MM.1S (cell line): Measurements from ENCODE around the gene TMEM221.

Source experiments
- DNase-seq: peaks from one replicate; pipeline ENCODE4 v3.0.0-alpha.2; 2015
- H2AFZ ChIP-seq: fragments of 300-600 bp; sonication (generic); 2 replicates; pipeline ENCODE4 v1.6.0; 2016; ENCODE audit warnings: antibody characterized with exemption, low read length
- H3F3A ChIP-seq: fragments of 300-600 bp; sonication (generic); 2 replicates; pipeline ENCODE4 v1.6.1; 2016; ENCODE audit warnings: mild to moderate bottlenecking, antibody characterized with exemption, low read length, moderate library complexity, mixed read lengths; ENCODE audit not compliant: insufficient read depth
- H3K27ac ChIP-seq: fragments of 300-600 bp; sonication (generic); 2 replicates; pipeline ENCODE4 v1.5.1; 2016; ENCODE audit warnings: mild to moderate bottlenecking, low read length
- H3K27me3 ChIP-seq: fragments of 300-600 bp; sonication (generic); replicated peaks from 2 replicates; pipeline ENCODE4 v1.6.0; 2016; ENCODE audit warnings: low read length; ENCODE audit not compliant: insufficient read depth
- H3K36me3 ChIP-seq: fragments of 300-600 bp; sonication (generic); replicated peaks from 2 replicates; pipeline ENCODE4 v1.6.1; 2016; ENCODE audit warnings: mild to moderate bottlenecking, low read length, mixed read lengths; ENCODE audit not compliant: insufficient read depth
- H3K4me1 ChIP-seq: fragments of 300-600 bp; sonication (generic); 2 replicates; pipeline ENCODE4 v1.6.1; 2016; ENCODE audit warnings: low read length, mixed read lengths
- H3K4me2 ChIP-seq: fragments of 300-600 bp; sonication (generic); 2 replicates; pipeline ENCODE4 v1.6.0; 2016; ENCODE audit warnings: low read depth, low read length
- H3K4me3 ChIP-seq: fragments of 300-600 bp; sonication (generic); 2 replicates; pipeline ENCODE4 v1.5.1; 2016; ENCODE audit warnings: low read length, mixed read lengths
- H3K79me2 ChIP-seq: fragments of 300-600 bp; sonication (generic); 2 replicates; pipeline ENCODE4 v1.6.1; 2016; ENCODE audit warnings: mixed run types, low read length, mixed read lengths
- H3K9ac ChIP-seq: fragments of 300-600 bp; sonication (generic); 2 replicates; pipeline ENCODE4 v1.6.1; 2016; ENCODE audit warnings: low read length, mixed read lengths
- H3K9me2 ChIP-seq: fragments of 300-600 bp; sonication (generic); replicated peaks from 2 replicates; pipeline ENCODE4 v1.6.1; 2016; ENCODE audit warnings: mild to moderate bottlenecking, low read length, mixed read lengths; ENCODE audit not compliant: insufficient read depth
- H3K9me3 ChIP-seq: fragments of 300-600 bp; sonication (generic); replicated peaks from 2 replicates; pipeline ENCODE4 v1.6.1; 2016; ENCODE audit warnings: mild to moderate bottlenecking, low read length, mixed read lengths; ENCODE audit not compliant: insufficient read depth
- H4K20me1 ChIP-seq: fragments of 300-600 bp; sonication (generic); 2 replicates; pipeline ENCODE4 v1.6.1; 2016; ENCODE audit warnings: mild to moderate bottlenecking, low read length, moderate library complexity, mixed read lengths; ENCODE audit not compliant: insufficient read depth
- EZH2 ChIP-seq: fragments of 300-600 bp; sonication (generic); optimal IDR thresholded peaks from 2 replicates; pipeline ENCODE3; 2017; ENCODE audit warnings: low read depth, mild to moderate bottlenecking, antibody characterized with exemption, low read length, mixed read lengths
- EZH2phosphoT487 ChIP-seq: fragments of 300-600 bp; sonication (generic); IDR thresholded peaks from 2 replicates; pipeline ENCODE4 v1.6.1; 2018; ENCODE audit warnings: antibody characterized with exemption, low read length
- TF ChIP-seq, protein P1 (sequence below): fragments of 300-600 bp; sonication (generic); IDR thresholded peaks from 2 replicates; pipeline ENCODE4 v1.5.1; 2016; ENCODE audit warnings: antibody characterized with exemption, low read length, mixed read lengths

TMEM221 gene

DNA sequence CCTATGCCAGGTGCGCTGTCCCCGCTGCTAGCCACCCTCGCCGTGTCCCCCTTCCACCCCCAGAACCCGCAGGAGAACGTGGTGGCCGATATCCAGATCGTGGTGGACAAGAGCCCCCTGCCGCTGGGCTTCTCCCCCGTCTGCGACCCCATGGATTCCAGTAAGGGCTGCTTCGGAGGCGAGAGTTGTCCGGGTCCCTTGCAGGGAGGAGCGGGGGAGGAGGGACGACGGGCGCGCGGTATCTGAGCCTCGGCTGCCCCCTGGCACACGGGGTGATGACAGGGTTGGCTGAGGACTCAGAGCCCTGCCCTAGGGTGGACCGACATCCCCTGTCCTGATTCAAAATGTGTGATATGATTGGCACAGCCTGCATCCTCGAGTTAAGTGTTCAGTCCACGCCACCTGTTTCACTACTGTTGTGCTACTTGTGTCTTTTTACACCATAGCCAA is 28.0 kb downstream of the TMEM221 start:
- TF ChIP-seq, protein P1, sequence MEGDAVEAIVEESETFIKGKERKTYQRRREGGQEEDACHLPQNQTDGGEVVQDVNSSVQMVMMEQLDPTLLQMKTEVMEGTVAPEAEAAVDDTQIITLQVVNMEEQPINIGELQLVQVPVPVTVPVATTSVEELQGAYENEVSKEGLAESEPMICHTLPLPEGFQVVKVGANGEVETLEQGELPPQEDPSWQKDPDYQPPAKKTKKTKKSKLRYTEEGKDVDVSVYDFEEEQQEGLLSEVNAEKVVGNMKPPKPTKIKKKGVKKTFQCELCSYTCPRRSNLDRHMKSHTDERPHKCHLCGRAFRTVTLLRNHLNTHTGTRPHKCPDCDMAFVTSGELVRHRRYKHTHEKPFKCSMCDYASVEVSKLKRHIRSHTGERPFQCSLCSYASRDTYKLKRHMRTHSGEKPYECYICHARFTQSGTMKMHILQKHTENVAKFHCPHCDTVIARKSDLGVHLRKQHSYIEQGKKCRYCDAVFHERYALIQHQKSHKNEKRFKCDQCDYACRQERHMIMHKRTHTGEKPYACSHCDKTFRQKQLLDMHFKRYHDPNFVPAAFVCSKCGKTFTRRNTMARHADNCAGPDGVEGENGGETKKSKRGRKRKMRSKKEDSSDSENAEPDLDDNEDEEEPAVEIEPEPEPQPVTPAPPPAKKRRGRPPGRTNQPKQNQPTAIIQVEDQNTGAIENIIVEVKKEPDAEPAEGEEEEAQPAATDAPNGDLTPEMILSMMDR: peak; percentile 14; the same call in 1 of the 2 replicates
- TF ChIP-seq EZH2phosphoT487: no peak
- Histone ChIP-seq H3K36me3 (no peaks in the 10 kb centered on the region), H3F3A (peaks cover 14% of the 10 kb centered on the region), H3K27ac (peak overlapping the region; percentile 1; the same call in 1 of the 2 replicates), H3K9ac (peak overlapping the region; percentile 36; the same call in 1 of the 2 replicates), H3K9me3 (no peaks in the 10 kb centered on the region), H3K79me2 (no peaks in the 10 kb centered on the region), H3K4me2 (peak overlapping the region; percentile 93), H3K9me2 (no peaks in the 10 kb centered on the region), H3K27me3 (no peaks in the 10 kb centered on the region), H3K4me1 (peaks cover 3% of the 10 kb centered on the region; the same call in 1 of the 2 replicates), H2AFZ (peak overlapping the region; percentile 99), H4K20me1 (no peaks in the 10 kb centered on the region), H3K4me3 (peak overlapping the region; percentile 77)
- peak; percentile 36 for DNase-seq

DNA sequence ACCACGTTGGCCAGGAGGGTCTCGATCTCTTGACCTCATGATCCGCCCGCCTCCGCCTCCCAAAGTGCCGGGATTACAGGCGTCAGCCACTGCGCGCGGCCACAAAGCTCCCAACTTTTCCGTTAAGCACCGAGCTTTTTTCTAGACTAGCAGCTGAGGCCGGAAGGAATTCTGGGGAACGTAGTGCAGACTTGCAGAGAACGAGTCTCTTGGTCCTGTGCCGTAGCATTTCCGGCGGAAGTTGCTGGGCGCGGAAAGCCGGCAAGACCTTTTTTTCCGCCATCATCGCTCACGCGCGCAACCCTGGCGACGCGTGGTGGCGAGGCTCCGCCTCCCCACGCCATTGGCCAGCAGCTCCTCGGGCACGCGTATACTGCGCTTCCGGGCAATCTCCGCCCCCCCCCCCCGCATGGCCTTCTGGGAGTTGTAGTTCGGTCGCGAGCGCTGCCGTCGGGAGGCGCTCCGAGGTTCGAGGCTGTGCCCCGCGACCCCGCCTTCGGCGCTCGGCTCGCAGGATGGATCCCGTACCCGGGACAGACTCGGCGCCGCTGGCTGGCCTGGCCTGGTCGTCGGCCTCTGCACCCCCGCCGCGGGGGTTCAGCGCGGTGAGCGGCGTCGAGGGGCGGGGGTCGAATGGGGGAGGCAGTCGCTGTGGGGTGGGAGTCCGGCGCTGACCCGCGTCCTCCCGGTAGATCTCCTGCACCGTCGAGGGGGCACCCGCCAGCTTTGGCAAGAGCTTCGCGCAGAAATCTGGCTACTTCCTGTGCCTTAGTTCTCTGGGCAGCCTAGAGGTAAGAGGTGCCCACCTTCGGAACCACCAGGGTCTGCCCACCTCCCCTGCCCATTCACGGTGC is 28.6 kb downstream of the TMEM221 start, which contains the start of gene MVB12A:
Gene MVB12A, plus strand, starts transcription at position 427 of the 854 bp plus-strand sequence. Its CDS starts 89 bp downstream, at position 516.
- H3K4me3 ChIP-seq: peak within 1 kb of the TSS; percentile 77
- H3K4me1 ChIP-seq: peaks cover 3% of the 10 kb centered on the region; the same call in 1 of the 2 replicates
- H2AFZ ChIP-seq: peak within 1 kb of the TSS; percentile 99
- H3K9me3 ChIP-seq: no peaks in the 10 kb centered on the region
- H3K9me2 ChIP-seq: no peaks in the 10 kb centered on the region
- no peak for TF ChIP-seq EZH2phosphoT487
- TF ChIP-seq, protein P1: no peak
- no peaks in the 10 kb centered on the region for H4K20me1 ChIP-seq
- H3K27ac ChIP-seq: peak within 1 kb of the TSS; percentile 49; the same call in 1 of the 2 replicates
- H3K79me2 ChIP-seq: no peaks in the 10 kb centered on the region
- peak within 1 kb of the TSS; percentile 93 for H3K4me2 ChIP-seq
- peak within 1 kb of the TSS; percentile 54; the same call in 1 of the 2 replicates for H3K9ac ChIP-seq
- peak; percentile 99 for DNase-seq
- H3F3A ChIP-seq: peaks cover 14% of the 10 kb centered on the region
- H3K27me3 ChIP-seq: no peaks in the 10 kb centered on the region
- H3K36me3 ChIP-seq: no peaks in the 10 kb centered on the region

DNA sequence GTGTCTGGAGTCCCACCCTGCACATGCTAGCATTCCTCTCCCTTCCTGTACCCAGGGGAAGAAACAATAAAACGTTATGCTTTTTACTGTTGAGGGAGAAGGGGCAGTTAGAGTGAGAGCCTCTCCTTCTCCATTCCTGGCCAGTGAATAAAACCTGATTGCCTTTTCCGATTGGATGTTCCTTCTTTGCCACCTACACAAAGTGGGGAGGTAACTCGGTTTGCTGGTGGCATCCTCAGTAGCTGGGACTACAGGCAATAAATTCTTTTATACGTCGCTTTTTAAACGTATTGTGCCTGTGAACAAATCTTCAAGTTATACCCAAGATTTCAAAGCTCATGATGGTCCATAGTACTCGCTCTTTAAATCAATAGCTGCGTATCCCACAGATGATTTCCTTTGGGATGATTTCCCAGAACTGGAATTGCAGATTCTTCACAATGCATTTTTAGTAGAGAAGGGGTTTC is 29.3 kb downstream of the TMEM221 start:
- Histone ChIP-seq H3K4me2 (peak overlapping the region; percentile 86), H3K79me2 (no peaks in the 10 kb centered on the region), H4K20me1 (no peaks in the 10 kb centered on the region), H3K9ac (peak overlapping the region; percentile 54; the same call in 1 of the 2 replicates), H3K9me2 (no peaks in the 10 kb centered on the region), H3K4me1 (peaks cover 3% of the 10 kb centered on the region; the same call in 1 of the 2 replicates), H3K27me3 (no peaks in the 10 kb centered on the region), H3F3A (peaks cover 14% of the 10 kb centered on the region), H2AFZ (peak overlapping the region; percentile 88), H3K36me3 (no peaks in the 10 kb centered on the region), H3K4me3 (peak overlapping the region; percentile 77), H3K27ac (peak overlapping the region; percentile 49; the same call in 1 of the 2 replicates), H3K9me3 (no peaks in the 10 kb centered on the region)
- no peak for DNase-seq
- TF ChIP-seq, protein P1: no peak
- no peak for TF ChIP-seq EZH2phosphoT487
- no peak for TF ChIP-seq EZH2
